Esophagus mucosa (tissue), 1 donor: ENCODE measurements around the gene PLEKHA7. TPM values are rescaled to one million over a fixed set of nuclear protein-coding genes. Genes with fewer than 3 reads are reported as not detected.

ENCODE experiments used
- ATAC-seq: fragments of 200-7000 bp; cut with Tn5 transposase; one replicate; pipeline ENCODE4 v1.9.1; 2020
- total RNA-seq: library from RNA; stranded (reverse); gene quantifications from one replicate; pipeline ENCODE4 v1.2.4, GENCODE V29; 2023
- donor health status: DM: yes; HTN: yes; CAD: no.

PLEKHA7 gene
- total RNA-seq, 1 donor from 2014 or later, result 48.2 TPM

GRCh38 chr11:16785520-16786128 is 228.6 kb downstream of the PLEKHA7 start:
- ATAC-seq, result peak; percentile 57

DNA sequence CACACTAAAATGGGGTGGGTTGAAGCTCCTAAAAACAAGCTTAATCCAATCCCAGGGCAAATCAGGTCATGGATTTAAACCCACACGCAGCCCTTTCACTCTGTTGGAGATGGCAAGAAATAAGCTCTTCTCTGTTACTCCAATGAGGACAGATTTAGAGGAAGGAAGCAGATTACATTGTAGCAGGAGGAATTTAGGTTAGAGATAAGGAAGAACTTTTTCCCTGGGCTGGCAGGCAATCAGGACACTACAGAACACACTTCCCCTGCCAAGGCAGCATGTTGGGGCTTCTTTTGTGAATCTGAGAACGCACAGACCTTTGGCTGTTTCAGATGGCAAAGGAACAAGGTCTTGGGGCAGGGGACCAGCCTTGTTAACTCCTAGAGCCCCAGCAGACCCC is 229.5 kb downstream of the PLEKHA7 start:
- no peak for ATAC-seq

DNA sequence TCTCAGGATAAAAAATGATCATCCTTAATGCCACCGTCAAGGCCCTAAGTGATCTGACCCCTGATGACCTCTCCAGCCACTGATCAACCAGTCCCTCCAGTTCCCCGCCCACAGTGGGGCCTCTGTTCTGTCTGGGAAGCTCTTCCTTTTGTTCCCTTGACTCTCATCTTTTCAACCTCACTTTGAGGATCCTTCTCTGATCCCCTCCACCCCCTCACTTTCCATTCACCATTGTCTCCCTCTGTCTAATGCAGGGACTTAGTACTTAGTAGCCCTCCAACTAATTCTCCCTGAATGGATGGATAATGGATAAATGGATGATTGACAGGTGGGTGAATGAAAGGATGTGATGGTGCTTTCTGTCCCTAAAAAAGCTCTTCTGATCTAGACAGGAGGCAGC is 230.1 kb downstream of the PLEKHA7 start:
- no peak for ATAC-seq

DNA sequence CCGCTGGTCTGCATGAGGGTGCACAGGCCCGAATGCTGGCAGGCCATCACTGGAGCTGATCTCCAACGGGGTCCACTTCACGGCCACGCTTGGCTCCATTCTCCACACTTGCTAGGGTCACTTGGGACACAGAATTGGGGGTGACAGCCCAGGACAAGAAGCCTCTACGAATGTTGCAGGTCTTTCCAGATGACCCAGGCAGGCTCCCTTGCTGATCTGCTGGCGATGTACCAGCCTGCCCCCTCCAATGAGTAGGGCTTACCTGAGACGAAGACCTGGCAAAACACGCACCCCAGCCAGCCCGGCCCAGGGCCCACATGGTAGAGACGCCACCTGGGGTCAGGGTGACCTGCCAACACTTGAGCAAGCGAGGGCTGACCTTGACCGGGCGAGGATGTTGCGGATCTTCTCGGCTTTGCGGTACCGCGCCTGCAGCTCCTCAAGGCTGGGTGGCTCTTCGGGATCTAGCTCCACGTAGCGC is 230.9 kb downstream of the PLEKHA7 start:
- ATAC-seq, result no peak

GRCh38 chr11:16781936-16782919 is 232.0 kb downstream of the PLEKHA7 start:
- peak; percentile 4 for ATAC-seq

DNA sequence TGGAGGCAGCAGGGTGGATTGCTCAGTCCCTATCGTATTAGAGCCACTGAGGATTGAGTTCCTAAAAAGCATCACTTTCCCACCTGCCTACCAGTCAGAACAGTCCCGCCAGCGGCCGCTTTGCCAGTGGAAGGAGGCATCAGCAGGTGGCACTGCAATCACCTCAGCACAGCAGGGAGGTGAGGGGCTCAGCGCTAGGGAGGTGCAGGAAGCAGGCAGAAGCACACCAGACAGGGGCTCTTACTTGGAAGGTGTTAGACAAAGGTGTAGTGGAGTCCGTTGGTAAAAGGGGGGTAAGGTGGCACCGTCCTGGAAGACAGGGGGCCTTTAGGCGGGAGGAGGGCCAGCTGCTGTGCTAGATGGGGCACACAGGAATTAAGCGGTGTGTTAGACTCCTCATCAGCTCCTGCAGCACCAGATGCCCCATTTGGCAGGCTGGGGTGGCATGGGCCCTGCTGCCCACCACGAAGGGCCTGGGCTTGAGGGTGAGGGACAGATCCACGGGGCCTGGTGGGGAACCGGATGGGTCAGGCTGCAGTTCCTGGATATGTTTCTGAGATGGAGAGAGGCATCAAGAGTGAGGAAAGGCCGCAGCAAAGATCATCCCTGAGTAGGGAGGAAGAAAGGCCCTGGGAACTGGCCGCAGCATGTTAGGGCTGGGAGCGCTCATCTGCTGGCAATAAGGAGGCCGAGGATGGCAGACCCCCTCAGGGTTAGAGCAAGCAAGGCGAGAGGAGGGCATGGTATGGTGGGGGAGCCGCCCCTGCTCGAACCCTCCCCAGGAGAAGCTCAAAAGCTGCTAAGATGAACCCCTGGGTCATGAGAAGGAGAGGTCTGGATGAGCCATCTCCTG is 233.3 kb downstream of the PLEKHA7 start:
- no peak for ATAC-seq

DNA sequence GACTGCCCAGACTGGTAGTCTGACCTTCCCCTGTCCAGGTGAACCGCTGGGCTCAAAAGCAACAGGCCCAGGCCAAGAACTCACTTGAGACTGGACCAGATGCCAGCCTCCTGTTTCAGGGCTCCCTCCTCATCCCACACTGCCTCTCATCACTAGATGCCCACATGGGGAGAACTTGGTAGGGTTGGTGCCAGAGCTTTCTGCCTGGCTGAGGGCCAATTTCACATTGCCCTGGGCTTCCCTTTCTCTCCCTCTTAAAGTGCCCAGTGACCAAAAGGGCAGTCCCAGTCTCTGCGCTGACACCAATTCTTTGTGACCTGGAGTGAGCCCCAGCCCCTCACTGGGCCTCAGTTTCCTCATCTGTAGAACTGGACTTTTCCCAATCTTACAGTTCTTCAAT is 234.1 kb downstream of the PLEKHA7 start:
- ATAC-seq, result no peak

DNA sequence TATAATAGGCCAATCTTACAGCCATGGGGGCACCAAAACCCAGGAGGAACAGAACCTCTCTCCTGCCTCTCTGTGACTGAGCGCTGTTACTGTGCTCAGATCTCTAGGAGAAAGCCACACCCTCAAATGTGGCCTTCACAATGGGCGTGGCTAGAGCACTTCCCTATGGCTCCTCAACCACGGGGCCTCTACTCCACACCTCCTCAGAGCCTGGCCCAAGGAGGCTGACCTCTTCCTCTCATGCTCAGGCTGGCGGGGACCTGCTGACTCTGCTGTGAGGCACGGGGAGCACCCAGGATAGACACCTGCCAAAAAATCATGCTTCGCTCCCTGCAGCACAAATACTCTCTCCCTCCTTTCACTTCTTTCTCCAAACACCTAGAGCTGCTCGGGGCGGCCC is 234.8 kb downstream of the PLEKHA7 start:
- ATAC-seq, result peak; percentile 59

DNA sequence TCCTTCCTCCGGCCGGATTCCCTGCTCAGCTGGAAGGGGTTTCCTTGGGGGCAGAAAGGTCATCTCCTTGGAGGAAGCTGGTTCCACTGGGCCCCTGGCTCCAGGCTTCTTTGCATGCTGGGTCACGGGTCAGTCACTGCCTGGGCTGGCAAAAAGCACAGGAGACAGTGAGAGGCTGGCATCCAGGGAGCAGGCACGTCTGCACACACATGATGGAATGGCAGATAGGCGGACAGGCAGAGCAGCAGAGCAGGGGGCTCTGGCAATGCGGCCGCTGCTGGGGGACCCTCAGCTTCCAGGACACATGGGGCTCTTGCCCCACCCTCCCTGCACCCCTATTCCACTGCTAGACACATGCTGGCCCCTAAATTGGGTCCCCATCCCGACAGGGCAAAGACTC is 235.3 kb downstream of the PLEKHA7 start:
- ATAC-seq, result no peak

GRCh38 chr11:16778286-16778685 is 235.9 kb downstream of the PLEKHA7 start:
- ATAC-seq, result no peak

DNA sequence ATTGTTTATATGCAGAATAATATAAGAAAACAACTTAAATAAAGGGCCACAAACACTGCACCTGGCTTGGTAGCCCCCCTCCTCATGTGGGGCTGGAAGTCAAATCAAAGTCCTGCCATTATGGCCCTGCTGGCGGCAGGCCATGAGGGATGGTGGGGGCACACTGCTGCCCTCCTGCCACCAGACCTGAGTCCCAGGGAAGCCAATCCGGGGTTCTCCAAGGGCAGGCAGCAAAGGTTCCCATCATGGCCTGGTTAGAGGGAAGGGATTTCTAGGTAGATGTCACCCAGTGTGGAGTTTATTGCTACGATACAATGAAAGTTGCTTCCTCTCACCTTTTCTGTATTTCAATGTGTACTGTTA is 236.6 kb downstream of the PLEKHA7 start:
- ATAC-seq, result no peak

DNA sequence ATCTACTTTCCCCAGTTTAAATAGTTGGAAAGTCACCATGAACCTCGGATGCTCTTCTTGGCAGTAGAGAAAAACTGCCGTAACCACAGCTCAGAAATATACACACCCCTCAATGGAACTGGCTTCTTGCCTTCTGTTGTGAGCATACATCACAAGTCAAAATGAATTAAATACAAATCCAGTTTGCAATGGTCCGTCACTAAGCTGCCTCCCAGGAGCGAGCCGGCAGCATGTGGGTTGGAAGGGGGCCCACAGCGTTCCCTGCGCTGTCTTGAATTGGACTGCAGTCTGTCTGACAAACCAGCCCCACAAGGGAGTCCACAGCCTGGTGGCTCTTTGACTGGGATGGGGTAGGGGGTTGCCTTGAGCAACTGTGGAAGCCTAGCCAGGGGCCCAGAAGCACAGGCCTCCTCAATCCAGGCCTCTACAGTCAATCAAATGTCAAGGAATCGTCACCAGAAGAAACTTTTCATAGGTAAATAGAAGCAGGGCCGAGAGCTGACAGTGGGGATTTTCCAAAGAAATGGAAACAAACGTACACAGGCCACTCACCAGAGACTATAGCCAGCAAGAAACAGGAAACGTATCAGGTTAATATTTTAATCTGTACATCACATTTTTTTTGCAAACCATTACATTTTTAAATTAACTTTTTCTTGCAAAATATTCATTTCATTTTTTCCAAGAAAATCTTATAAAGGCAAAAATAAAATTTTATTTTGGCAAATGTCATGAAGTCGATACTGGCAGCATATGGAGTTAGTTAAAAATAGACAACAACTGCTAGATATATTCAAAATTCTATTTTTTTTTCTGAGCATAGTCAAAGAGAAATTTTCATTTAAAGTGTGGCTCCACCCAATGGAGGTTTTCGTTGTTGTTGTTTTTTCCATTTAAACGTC is 237.3 kb downstream of the PLEKHA7 start:
- ATAC-seq, result peak; percentile 54

DNA sequence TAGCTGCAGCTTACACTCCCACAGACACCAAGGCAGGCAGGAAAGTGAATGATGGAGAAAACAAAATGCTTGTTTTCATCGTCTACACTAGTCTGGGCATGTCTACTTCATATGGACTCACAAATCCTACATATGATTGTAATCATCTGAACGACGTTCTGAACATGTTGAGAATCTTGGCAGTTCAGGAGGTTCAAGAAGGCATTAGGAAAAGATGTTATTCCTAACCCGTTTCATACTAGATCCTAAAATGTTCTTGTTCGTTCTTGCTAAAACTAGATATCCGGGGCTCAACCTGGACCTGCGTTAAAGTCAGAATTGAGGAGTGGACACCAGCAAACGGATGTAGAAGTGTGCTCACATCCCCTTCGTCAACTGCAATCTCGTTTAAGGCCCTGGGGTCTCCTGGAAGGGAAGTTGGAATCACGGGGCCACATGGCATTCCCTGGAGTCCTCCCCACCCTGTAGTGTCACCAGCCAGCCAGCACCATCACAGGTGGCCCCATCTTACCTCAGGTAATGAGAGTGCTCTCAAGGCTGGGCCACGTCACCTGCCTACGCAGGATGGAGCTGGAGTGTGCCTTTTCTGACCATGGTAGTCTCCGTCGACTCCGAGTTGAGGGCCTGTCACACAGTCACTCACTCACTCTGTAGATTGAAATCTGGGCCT is 238.5 kb downstream of the PLEKHA7 start:
- no peak for ATAC-seq

DNA sequence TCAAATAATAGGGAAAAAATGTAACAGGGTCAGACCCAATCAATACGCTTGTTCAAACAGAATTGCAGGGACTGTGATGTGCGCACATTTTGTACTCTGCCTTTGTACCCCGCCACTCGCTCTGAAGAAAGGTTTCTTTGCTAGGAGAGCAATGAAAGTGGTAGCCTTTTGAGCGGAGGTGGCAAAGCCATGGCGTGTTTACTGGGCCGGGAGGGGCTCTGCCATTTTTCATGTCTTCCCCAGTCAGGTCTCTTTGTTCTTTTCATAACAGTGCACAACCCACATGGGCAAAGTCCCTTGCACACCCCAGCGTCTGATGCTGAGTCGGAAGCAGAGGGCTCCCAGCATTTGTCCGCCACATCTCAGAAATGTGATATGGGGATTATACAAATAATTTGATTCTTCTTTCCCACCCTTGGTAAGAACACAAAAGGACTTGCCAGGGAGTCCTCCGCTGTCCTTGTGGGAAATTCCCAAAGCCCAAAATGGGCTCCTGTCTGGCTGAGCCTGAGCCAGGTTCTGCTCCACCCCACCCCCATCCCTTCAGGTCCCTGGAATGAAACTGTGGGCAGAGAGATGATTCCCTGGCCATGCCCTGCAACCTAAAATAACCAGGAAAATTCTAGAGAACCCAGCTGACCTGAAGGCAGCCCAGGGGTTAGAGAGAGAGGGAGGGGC is 239.1 kb downstream of the PLEKHA7 start:
- ATAC-seq, result no peak

DNA sequence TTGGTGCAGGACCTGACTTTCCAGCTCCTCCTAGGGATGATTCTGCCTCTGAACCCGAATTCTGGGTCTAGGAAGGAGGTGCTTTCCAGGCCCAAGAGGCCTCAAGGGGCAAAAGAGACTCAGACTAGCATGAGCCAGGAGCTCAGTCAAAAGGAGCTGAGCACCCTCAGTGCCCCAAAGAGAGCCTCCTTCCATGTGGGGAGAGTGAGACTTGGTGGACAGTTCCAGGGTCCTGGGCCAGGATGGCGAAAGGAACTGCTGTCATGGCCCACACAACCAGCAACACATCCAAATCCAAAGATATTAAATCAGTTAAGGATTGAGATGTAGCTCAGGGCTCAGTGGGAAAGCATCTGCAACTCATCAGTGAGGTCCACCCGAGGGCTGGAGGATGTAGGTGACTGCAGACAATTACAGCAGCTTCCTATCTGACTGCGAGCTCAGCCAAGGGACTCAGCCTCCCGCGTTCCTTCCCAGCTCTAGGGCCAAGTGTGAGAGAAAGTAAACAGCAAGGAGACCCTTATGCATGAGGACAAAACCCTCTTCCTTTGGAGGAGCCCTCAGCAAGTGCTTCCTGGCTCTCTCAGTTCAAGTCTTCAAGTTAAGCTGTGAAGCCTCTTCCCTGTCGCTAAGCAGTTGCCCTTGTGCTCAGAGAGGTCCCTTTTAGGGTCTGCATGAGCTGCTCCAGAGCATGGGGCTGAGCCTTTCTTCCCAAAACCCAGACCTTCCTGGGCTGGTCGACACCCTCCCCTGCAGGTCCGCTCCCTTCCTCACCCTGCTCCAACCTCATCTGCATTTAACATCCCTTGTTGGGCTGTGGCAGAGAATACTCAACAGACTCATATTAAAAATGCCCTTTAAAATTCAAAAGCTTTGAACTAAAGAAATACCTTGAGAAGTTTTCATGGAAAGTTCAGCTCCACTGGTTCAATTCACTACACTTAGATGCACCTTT is 240.0 kb downstream of the PLEKHA7 start:
- ATAC-seq, result no peak

GRCh38 chr11:16772141-16772512 is 242.1 kb downstream of the PLEKHA7 start:
- no peak for ATAC-seq

DNA sequence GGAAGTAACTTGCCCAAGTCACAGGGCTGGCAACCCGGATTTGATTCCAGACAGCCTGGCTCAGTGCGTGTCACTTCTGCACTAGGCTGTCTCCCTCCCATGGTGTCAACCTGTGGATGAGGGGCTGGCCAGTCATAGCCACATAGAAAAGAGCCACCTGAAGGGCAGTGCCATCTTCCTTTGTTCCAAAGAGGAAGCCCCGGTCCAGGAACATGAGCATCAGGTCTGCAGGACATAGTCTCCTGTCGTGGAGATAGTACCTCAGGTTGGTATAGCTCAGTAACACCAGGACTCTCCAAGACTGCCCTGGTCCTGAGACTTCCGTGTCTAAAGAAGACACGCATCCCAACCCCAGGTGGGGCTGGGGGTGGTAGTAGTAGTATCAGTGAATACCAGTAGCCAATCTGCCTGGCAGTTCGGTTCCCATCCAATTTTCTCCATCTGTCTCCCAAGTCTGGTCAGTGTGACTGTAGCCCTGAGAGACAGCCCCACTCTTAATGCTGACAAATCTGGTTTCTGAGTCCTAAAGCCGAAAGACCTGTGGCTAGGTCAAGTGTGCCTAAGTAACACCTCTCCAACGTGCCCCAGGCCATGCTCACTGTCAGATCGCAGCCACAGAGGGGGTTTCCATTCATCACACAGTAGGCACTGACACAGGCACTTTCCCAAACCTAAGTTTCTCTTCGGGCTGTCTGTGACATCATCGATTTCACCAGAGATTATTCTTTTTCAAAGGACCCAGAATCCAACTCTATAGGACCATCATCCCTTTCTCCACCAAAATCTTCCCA is 242.7 kb downstream of the PLEKHA7 start:
- no peak for ATAC-seq

- no peak for ATAC-seq
Measured at GRCh38 chr11:16770016-16770415, 244.2 kb downstream of the PLEKHA7 start.

DNA sequence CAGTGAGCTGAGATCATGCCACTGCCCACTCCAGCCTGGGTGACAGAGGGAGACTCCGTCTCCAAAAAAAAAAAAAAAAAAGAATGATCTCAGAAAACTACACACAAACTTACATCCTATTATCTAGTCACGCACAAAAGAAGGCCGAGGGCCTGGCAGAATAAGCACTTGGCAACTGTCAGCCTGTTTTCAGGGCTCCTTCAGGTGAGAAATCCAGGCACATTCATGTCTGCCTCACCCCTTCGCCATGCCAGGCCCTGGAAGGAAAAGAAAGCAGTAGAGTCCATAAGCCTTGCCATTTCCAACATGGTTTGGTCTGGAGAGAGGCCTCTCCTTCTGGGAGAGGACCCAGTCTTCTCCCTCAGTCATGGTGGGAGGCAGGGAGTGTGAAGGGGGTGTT is 244.8 kb downstream of the PLEKHA7 start:
- no peak for ATAC-seq
